ENCODE data around the gene TRMT112.
"Not testable (repeated sequence)": the region's sequence is repeated elsewhere in the genome, so short reads cannot be mapped to it uniquely, and the experiment has no call there.

Gene TRMT112

GRCh38 chr11:64313491-64314145 lies 3.7 kb downstream of the TRMT112 start:
- DNase-seq (ENCODE audit: low read depth in 2 of 2, low spot score in 1 of 2) = no peak

- DNase-seq (ENCODE audit: low read depth in 2 of 2, low spot score in 1 of 2) = no peak
Observed at GRCh38 chr11:64312947-64313346, 4.4 kb downstream of the TRMT112 start.

DNA sequence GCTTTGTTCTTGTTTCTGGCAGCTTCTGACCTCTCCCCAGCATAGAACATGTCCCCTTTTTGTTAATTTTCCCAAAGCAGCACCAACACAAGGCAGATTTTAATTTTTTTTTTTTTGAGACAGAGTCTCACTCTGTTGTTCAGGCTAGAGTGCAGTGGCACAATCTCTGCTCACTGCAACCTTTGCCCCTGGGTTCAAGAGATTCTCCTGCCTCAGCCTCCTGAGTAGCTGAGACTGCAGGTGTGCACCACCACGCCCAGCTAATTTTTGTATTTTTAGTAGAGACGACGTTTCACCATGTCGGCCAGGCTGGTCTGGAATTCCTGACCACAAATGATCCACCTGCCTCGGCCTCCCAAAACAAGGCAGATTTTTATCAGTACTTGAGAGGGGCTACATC lies 9.6 kb downstream of the TRMT112 start:
- DNase-seq (ENCODE audit: low read depth in 2 of 2, low spot score in 1 of 2) = not testable (repeated sequence)

DNA sequence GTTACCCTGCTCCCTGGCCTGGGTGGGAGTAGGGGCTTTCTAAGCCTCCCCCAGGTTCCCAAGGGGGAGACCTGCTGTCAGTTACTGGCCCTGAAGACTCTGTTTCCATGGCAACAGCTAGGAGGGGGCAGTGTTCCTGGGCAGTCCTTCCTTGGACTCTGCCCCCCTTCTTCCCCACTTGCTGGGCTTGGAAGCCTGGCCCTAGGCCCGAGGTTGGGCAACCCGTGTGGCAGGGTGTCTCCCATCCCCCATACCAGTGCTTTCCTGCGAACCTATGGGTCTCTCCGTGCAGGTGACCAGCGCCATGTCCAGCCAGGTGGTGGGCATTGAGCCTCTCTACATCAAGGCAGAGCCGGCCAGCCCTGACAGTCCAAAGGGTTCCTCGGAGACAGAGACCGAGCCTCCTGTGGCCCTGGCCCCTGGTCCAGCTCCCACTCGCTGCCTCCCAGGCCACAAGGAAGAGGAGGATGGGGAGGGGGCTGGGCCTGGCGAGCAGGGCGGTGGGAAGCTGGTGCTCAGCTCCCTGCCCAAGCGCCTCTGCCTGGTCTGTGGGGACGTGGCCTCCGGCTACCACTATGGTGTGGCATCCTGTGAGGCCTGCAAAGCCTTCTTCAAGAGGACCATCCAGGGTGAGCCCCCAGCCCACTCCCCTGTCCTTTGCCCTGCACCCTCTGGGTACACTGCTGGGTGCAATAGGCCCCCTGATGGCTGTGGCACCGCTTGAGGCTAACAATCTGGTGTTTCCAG lies 10.3 kb downstream of the TRMT112 start:
- no peak for DNase-seq (ENCODE audit: low read depth in 2 of 2, low spot score in 1 of 2)

GRCh38 chr11:64306563-64306875 lies 10.8 kb downstream of the TRMT112 start:
- no peak for DNase-seq (ENCODE audit: low read depth in 2 of 2, low spot score in 1 of 2)

DNA sequence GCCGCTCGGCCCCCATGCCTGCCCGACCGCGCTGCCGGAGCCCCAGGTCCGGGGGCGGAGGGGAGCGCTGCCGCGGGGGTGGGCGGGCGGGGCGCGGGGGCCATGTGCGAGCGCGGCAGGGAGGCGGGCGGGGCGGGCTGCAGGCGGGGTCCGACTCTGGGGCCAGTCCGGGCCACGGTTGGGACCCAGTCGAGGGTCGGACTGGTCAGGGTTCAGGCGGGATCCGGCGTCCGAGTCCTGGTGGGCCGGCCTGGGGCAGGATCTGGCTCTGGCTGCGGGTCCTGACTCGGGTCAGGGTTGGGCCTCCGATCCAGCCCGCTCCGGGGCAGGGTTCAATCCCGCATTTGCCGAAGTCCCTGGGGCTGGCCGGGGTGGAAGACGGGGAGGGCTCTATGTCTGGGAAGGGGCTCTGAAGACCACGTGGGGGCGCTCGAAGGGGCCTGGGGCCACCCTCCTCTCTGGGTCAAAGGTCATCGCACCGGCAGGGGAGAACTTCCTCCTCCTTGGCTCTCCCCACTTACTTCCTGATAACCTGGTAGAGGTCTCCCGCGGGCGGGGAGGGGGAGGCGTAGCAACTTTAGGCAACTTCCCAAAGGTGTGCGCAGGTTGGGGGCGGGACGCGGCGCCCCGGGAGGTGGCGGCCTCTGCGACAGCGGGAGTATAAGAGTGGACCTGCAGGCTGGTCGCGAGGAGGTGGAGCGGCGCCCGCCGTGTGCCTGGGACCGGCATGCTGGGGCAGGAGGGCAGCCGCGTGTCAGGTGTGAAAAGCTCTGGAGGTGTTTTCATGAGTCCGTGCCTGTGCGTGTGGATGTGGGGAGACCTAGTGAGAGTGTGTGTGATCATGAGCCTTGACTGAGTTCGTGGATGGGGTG lies 11.4 kb downstream of the TRMT112 start:
- DNase-seq (ENCODE audit: low read depth in 2 of 2, low spot score in 1 of 2) = peak; percentile 25 to 43

DNA sequence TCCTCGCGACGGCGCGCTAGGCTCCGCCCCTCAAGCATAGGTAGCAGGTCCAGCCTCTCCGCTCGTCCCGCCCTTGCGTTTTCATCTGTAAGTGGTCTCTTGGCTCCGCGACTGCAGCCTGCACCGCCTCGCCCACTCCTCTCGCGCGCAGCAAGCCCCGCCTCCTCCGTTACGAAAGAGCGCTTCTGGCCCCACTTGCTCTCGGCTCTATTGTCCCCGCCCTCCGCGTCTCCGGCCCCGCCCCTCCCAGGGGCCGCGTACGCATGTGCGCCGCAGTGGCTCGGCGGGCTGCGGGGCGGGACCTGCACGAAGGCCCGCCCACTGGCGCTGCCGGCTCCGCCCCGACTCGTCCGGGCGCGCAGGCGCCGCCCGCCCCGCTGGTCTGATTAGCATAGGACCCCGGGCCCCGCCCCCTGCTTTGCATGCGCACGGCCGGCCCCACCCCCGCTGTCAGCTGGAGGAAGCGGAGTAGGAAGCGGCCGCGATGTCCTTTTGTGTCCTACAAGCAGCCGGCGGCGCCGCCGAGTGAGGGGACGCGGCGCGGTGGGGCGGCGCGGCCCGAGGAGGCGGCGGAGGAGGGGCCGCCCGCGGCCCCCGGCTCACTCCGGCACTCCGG lies 12.2 kb downstream of the TRMT112 start, which contains the start of gene ESRRA:
Gene ESRRA, plus strand, starts transcription at position 450 of the 616 bp plus-strand sequence. CDS start 1,656 bp downstream, outside the sequence.
- DNase-seq (ENCODE audit: low read depth in 2 of 2, low spot score in 1 of 2) = peak; percentile 98 to 100

DNA sequence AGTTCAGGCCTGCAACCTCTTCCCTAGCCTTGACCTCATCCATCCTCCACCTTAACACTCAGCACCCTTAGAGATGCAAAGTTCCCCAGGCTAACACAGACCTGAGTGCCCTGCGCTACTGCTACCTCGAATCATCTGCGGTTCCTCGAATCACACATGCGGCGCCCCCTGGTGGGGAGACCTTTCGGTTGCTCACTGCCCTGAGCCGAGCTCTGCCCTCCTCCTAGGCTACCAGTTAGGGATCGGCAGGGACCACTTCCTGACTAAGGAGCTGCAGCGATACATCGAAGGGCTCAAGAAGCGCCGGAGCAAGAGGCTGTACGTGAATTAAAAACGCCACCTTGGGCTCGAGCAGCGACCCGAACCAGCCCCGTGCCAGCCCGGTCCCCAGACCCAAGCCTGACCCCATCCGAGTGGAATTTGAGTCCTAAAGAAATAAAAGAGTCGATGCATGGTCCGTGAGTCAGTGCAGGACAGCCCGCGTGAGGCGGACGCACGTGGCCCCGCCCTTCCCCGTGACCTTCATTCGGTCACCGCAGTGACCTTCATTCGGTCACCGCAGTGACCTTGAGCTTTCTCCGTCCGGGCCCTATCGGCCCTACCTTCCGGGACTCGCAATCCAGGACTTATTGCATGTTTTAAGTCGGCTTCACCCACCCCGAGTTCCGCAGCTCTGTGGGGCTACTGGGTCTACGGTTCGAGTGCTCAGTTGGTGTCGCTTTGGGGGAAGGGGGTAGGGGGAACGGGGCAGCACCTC lies 12.9 kb downstream of the TRMT112 start:
- DNase-seq (ENCODE audit: low read depth in 2 of 2, low spot score in 1 of 2) = peak; percentile 88 to 94

DNA sequence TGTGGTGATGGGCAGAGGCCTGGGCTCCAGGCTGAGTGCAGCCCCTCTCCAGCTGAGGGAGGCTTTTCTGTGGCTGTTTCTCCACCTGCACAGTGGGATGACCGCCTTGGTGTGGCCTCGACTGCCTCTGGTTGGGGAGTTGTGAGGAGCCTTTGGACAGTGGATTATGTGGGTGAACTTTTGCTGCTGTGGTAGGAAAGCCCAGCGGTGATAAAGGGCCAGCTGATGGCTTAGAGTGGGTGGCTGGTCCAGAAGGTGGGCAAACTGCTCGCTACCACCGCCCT lies 13.4 kb downstream of the TRMT112 start:
- no peak for DNase-seq (ENCODE audit: low read depth in 2 of 2, low spot score in 1 of 2)

- DNase-seq (ENCODE audit: low read depth in 2 of 2, low spot score in 1 of 2) = no peak
Observed at GRCh38 chr11:64303109-64304031, 14.0 kb downstream of the TRMT112 start.

- DNase-seq (ENCODE audit: low read depth in 2 of 2, low spot score in 1 of 2) = no peak
Observed at GRCh38 chr11:64299847-64300648, 17.3 kb downstream of the TRMT112 start, which contains the start of gene CATSPERZ. TSS of gene CATSPERZ (plus strand) at chr11:64300358. CDS start at chr11:64300411, 53 bp downstream.

DNA sequence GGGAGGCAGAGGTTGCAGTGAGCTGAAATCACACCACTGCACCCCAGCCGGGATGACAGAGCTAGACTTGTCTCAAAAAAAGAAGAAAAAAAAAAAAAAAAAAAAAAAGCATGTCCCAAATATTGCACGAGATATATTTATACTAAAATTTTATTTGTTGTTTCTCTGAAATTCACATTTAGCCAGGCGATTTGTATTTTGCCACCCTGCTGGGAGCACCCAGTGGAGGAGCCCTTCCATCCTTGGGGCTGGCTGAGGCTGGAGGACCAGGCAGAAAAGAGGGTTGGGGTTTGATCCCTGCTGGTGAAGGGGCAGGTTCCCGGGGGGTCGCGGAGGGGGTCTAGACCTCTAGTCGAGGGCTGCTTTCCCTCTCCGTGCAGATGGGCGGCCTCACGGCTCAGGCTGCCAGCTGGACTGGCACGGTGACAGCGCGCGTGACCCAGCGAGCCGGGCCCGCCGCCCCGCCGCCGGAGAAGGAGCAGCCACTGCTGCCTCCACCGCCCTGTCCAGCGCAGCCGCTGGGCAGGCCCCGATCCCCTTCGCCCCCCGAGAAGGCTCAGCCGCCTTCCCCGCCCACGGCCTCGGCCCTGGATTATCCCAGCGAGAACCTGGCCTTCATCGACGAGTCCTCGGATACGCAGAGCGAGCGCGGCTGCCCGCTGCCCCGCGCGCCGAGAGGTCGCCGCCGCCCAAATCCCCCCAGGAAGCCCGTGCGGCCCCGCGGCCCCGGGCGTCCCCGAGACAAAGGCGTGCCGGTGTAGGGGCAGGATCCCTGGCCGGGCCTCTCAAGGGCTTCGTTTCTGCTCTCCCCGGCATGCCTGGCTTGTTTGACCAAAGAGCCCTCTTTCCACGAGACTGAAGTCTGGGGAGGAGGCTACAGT lies 18.2 kb downstream of the TRMT112 start:
- DNase-seq (ENCODE audit: low read depth in 2 of 2, low spot score in 1 of 2) = no peak

DNA sequence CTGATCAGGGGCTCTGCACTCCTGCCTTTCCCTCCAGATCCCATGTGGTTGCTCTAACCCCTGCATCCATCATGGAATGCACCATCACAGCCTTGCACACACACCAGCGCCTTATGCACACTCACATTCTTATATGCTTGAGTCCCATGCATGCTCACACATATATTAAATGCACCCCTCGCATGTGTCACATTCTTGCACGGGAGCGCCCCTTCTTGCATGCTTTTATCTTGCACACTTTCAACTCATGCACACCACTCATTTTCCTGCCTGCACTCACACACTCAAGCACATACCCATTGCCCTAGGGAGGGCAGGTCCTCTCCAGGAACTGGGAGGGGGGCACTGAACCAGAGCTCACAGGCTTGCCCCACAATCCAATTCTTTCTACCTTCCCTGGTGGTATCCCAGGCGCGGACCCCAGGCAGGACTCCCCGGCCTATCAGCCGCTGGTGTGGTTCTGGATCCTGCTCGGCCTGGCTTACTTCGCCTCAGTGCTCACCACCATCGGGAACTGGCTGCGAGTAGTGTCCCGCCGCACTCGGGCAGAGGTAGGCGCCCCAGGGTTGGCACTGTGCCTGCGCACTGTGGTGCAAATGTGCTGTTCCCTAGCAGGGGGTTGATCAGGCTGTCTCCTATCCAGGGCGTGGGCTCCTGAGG lies 19.5 kb downstream of the TRMT112 start:
- no peak for DNase-seq (ENCODE audit: low read depth in 2 of 2, low spot score in 1 of 2)

DNA sequence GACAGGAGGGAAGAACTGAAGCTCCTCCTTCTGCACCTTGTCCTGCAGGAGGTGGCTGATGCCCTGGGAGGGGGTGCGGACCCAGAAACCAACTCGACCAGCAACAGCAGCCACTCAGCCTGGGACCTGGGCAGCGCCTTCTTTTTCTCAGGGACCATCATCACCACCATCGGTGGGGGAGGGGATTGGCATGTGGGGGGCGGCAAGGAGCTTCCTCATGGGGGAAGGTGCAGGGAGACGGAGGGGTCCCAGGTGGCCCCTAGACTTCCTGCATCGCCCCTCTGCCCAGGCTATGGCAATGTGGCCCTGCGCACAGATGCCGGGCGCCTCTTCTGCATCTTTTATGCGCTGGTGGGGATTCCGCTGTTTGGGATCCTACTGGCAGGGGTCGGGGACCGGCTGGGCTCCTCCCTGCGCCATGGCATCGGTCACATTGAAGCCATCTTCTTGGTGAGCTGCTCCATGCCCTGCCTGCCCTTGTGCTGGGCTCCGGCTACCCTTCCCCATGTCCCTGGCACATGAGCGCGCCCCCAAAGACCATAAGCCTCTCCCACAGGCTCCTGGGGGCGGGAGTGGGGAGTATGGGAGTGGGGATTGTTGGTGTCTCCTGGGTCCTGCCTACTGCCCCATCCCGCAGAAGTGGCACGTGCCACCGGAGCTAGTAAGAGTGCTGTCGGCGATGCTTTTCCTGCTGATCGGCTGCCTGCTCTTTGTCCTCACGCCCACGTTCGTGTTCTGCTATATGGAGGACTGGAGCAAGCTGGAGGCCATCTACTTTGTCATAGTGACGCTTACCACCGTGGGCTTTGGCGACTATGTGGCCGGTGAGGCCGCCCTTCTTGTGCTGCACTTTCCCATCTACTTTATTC lies 20.3 kb downstream of the TRMT112 start:
- DNase-seq (ENCODE audit: low read depth in 2 of 2, low spot score in 1 of 2) = no peak

GRCh38 chr11:64296236-64296635 lies 21.1 kb downstream of the TRMT112 start:
- no peak for DNase-seq (ENCODE audit: low read depth in 2 of 2, low spot score in 1 of 2)

DNA sequence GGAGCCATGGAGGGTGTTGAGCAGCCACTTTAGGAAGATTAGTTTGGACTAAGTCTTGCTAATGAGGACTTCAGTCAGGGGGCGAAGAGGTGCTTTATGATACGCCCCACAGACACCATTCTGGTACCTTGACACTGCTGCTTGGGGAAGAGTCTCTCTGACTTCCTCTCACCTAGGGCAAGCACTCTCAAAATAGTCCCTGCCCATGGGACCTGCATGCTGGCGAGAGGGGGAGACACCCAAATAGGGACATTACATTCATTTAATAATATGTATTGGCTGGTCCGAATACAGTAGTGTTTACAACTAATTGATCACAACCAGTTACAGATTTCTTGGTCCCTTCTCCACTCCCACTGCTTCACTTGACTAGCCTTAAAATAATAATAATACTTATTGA lies 21.6 kb downstream of the TRMT112 start:
- DNase-seq (ENCODE audit: low read depth in 2 of 2, low spot score in 1 of 2) = no peak

Measured in stimulated activated CD8-positive, alpha-beta memory T cell treated with anti-CD3 and anti-CD28 coated beads, Interleukin-4, amount 100 ng/mL, for 1 hour (primary cell).